Osteoblast (primary cell): ENCODE data around the gene SH3TC2. TPM values are rescaled to one million over a fixed set of nuclear protein-coding genes. Genes with fewer than 3 reads are reported as not detected.

Experiments
- DNase-seq: peaks from one replicate; pipeline ENCODE4 v3.0.0; 2011; ENCODE audit warnings: low spot score, mixed read lengths; ENCODE audit not compliant: insufficient read length; ENCODE audit errors: missing footprints
- H2AFZ ChIP-seq: 2 replicates; pipeline ENCODE4 v1.6.0; 2011; ENCODE audit warnings: mild to moderate bottlenecking, low read length
- H3K27ac ChIP-seq: 2 replicates; pipeline ENCODE4 v1.5.1; 2011; ENCODE audit warnings: mild to moderate bottlenecking, low read depth, low read length, moderate library complexity
- H3K27me3 ChIP-seq: 2 replicates; pipeline ENCODE4 v1.6.0; 2012; ENCODE audit warnings: mild to moderate bottlenecking, control low read depth, inconsistent platforms, low read length, moderate library complexity; ENCODE audit not compliant: insufficient read depth
- H3K36me3 ChIP-seq: 2 replicates; pipeline ENCODE4 v1.5.1; 2011; ENCODE audit warnings: mild to moderate bottlenecking, low read length, control low read depth, moderate library complexity; ENCODE audit not compliant: insufficient read depth
- H3K4me1 ChIP-seq: 2 replicates; pipeline ENCODE4 v1.5.1; 2011; ENCODE audit warnings: mild to moderate bottlenecking, low read length, control low read depth, moderate library complexity; ENCODE audit not compliant: insufficient read depth
- H3K4me2 ChIP-seq: 2 replicates; pipeline ENCODE4 v1.6.0; 2011; ENCODE audit warnings: mild to moderate bottlenecking, low read length; ENCODE audit not compliant: insufficient read depth
- H3K4me3 ChIP-seq: fragments of 200-600 bp; sonication (generic); 3 replicates; pipeline ENCODE4 v1.5.1; 2012; ENCODE audit warnings: mild to moderate bottlenecking, low read length, inconsistent platforms; ENCODE audit not compliant: insufficient read depth
- H3K79me2 ChIP-seq: 2 replicates; pipeline ENCODE4 v1.6.0; 2012; ENCODE audit warnings: mild to moderate bottlenecking, low read length, control low read depth, inconsistent platforms; ENCODE audit not compliant: insufficient read depth
- H3K9me3 ChIP-seq: 2 replicates; pipeline ENCODE4 v1.5.1; 2011; ENCODE audit warnings: low read depth, low read length, control low read depth
- H4K20me1 ChIP-seq: 2 replicates; pipeline ENCODE4 v1.6.0; 2012; ENCODE audit warnings: mild to moderate bottlenecking, low read length, control low read depth; ENCODE audit not compliant: insufficient read depth
- CTCF ChIP-seq: IDR thresholded peaks from 2 replicates; pipeline ENCODE4 v1.5.1; 2011; ENCODE audit warnings: mild to moderate bottlenecking, low read depth, low read length, moderate library complexity; ENCODE audit errors: extremely low read depth
- total RNA-seq: library from RNA; depleted of rRNA; stranded (reverse); fragments of >200 nt; gene quantifications from 2 replicates; pipeline ENCODE4 v1.2.3, GENCODE V29; 2012

SH3TC2 gene
- total RNA-seq, 1 donor, result 0.72 TPM

GRCh38 chr5:149099920-149100319 is 37.1 kb upstream of the SH3TC2 start:
- no peak overlapping the region for H2AFZ ChIP-seq
- H4K20me1 ChIP-seq, result no peaks in the 10 kb centered on the region
- no peaks in the 10 kb centered on the region for H3K9me3 ChIP-seq
- H3K4me1 ChIP-seq, result no peaks in the 10 kb centered on the region
- H3K36me3 ChIP-seq, result no peaks in the 10 kb centered on the region
- no peak overlapping the region for H3K4me3 ChIP-seq
- H3K4me2 ChIP-seq, result no peak overlapping the region
- no peak overlapping the region for H3K27ac ChIP-seq
- H3K79me2 ChIP-seq, result no peaks in the 10 kb centered on the region
- no peak for TF ChIP-seq CTCF
- no peak for DNase-seq
- H3K27me3 ChIP-seq, result peaks cover 4% of the 10 kb centered on the region

GRCh38 chr5:149094996-149095395 is 32.1 kb upstream of the SH3TC2 start:
- Histone ChIP-seq H3K4me2 (no peak overlapping the region), H3K4me1 (no peaks in the 10 kb centered on the region), H2AFZ (no peak overlapping the region), H3K36me3 (no peaks in the 10 kb centered on the region), H3K27ac (no peak overlapping the region), H3K4me3 (no peak overlapping the region), H4K20me1 (no peaks in the 10 kb centered on the region), H3K79me2 (no peaks in the 10 kb centered on the region), H3K9me3 (no peaks in the 10 kb centered on the region), H3K27me3 (no peaks in the 10 kb centered on the region)
- DNase-seq, result no peak
- no peak for TF ChIP-seq CTCF

- TF ChIP-seq CTCF, result no peak
- Histone ChIP-seq H3K9me3 (no peaks in the 10 kb centered on the region), H3K27me3 (no peaks in the 10 kb centered on the region), H3K4me3 (no peak overlapping the region), H2AFZ (no peak overlapping the region), H3K4me2 (no peak overlapping the region), H3K79me2 (no peaks in the 10 kb centered on the region), H4K20me1 (no peaks in the 10 kb centered on the region), H3K4me1 (no peaks in the 10 kb centered on the region), H3K27ac (no peak overlapping the region), H3K36me3 (no peaks in the 10 kb centered on the region)
- DNase-seq, result no peak
Measured at GRCh38 chr5:149093625-149094024, 30.8 kb upstream of the SH3TC2 start.

GRCh38 chr5:149089796-149090195 is 26.9 kb upstream of the SH3TC2 start:
- no peak for TF ChIP-seq CTCF
- H3K4me1 ChIP-seq, result no peaks in the 10 kb centered on the region
- H2AFZ ChIP-seq, result no peak overlapping the region
- no peak overlapping the region for H3K4me2 ChIP-seq
- H3K27ac ChIP-seq, result no peak overlapping the region
- H3K36me3 ChIP-seq, result no peaks in the 10 kb centered on the region
- no peaks in the 10 kb centered on the region for H4K20me1 ChIP-seq
- no peak overlapping the region for H3K4me3 ChIP-seq
- no peaks in the 10 kb centered on the region for H3K79me2 ChIP-seq
- DNase-seq, result no peak
- H3K9me3 ChIP-seq, result no peaks in the 10 kb centered on the region
- no peaks in the 10 kb centered on the region for H3K27me3 ChIP-seq
